Adrenal gland (tissue), 5 donors: Measurements from ENCODE around the gene SNAP47.

ENCODE experiments used
- CTCF ChIP-seq, 6 experiments: fragments of 450-650 bp in 4 of 6; fragments of 200-600 bp in 2 of 6; sonication (generic) in 1 of 6; IDR thresholded peaks; 1 replicate in 5 of 6; 2 replicates in 1 of 6; pipeline versions ENCODE4 v1.5.1 to v1.8.0; 2016 to 2021; ENCODE audit warnings: antibody characterized with exemption in 6 of 6, mild to moderate bottlenecking in 2 of 6, moderate library complexity in 1 of 6
- POLR2A ChIP-seq, 2 donors: fragments of 450-650 bp; IDR thresholded peaks; one replicate each; pipeline ENCODE4 v1.6.1; 2017; ENCODE audit warnings: antibody characterized with exemption in 2 of 2, mild to moderate bottlenecking in 2 of 2, moderate library complexity in 1 of 2
- donor health status: DM: no; HTN: no; CAD: no.

- TF ChIP-seq CTCF (IDR thresholded peaks at IDR 0.05) (no peak), POLR2A (IDR thresholded peaks at IDR 0.05) (no peak)
Observed at GRCh38 chr1:227723474-227723873, 11.8 kb upstream of the SNAP47 start.
